H1 (cell line): Measurements from ENCODE around the gene SRSF12. TPM values are rescaled to one million over a fixed set of nuclear protein-coding genes. Genes with fewer than 3 reads are reported as not detected.

ENCODE experiments used
- CTCF ChIA-PET: fragments of 300-600 bp; sonication (Branson Sonifier 250); formaldehyde crosslinking; loops from one replicate; lab custom pipeline; 2021; ENCODE audit not compliant: partially characterized antibody; lab: Charles Lee
- POLR2A ChIA-PET: fragments of 300-600 bp; sonication (Branson Sonifier 250); formaldehyde crosslinking; loops from one replicate; lab custom pipeline; 2021; ENCODE audit warnings: inconsistent platforms; ENCODE audit not compliant: partially characterized antibody; lab: Charles Lee
- DNase-seq, 2 experiments: peaks; one replicate each; pipeline versions ENCODE4 v3.0.0 to v3.0.0-alpha.2; 2010 to 2022; ENCODE audit warnings: low spot score in 2 of 2, low read depth in 1 of 2, mixed read lengths in 1 of 2
- FAIRE-seq: peaks from 2 replicates; lab custom pipeline; 2011; peaks lifted over from hg19 to GRCh38; lab: Jason Lieb, UNC
- H2AFZ ChIP-seq: 2 replicates; pipeline ENCODE4 v1.8.1; 2012; ENCODE audit warnings: low read length, inconsistent platforms
- H2AK5ac ChIP-seq: 2 replicates; pipeline ENCODE4 v1.6.1; 2013; ENCODE audit warnings: low read depth, low read length
- H2BK120ac ChIP-seq: replicated peaks from 2 replicates; pipeline ENCODE3; 2013; ENCODE audit warnings: low read depth, low read length, inconsistent platforms
- H2BK12ac ChIP-seq: 2 replicates; pipeline ENCODE4 v1.6.1; 2013; ENCODE audit warnings: low read depth, low read length
- H2BK15ac ChIP-seq: 2 replicates; pipeline ENCODE4 v1.6.1; 2013; ENCODE audit warnings: low read length
- H2BK20ac ChIP-seq: 2 replicates; pipeline ENCODE4 v1.6.1; 2013; ENCODE audit warnings: low read length
- H2BK5ac ChIP-seq: 2 replicates; pipeline ENCODE4 v1.6.1; 2013; ENCODE audit warnings: low read depth, low read length
- H3K14ac ChIP-seq: 2 replicates; pipeline ENCODE4 v1.6.1; 2013; ENCODE audit warnings: inconsistent platforms; ENCODE audit not compliant: insufficient read length
- H3K18ac ChIP-seq: 2 replicates; pipeline ENCODE4 v1.6.1; 2013; ENCODE audit warnings: low read length; ENCODE audit errors: extremely low read depth
- H3K23ac ChIP-seq: 2 replicates; pipeline ENCODE4 v1.6.1; 2013; ENCODE audit warnings: inconsistent platforms; ENCODE audit not compliant: insufficient read length
- H3K23me2 ChIP-seq: 2 replicates; pipeline ENCODE4 v1.6.1; 2013; ENCODE audit warnings: low read depth, low read length
- H3K27ac ChIP-seq: 2 replicates; pipeline ENCODE4 v1.6.1; 2011; ENCODE audit warnings: low read depth, low read length, inconsistent platforms
- H3K27me3 ChIP-seq, 4 experiments: replicated peaks in 1 of 4; 1 replicate in 1 of 4; 2 replicates in 3 of 4; pipeline versions ENCODE4 v1.6.1 to v1.8.1; 2011 to 2013; ENCODE audit warnings: low read length in 3 of 4, mild to moderate bottlenecking in 3 of 4, inconsistent platforms in 2 of 4, mixed read lengths in 2 of 4, moderate library complexity in 1 of 4; ENCODE audit not compliant: control insufficient read depth in 3 of 4, insufficient read depth in 3 of 4; ENCODE audit errors: extremely low read depth in 1 of 4
- H3K36me3 ChIP-seq, 4 experiments: 2 replicates each; pipeline versions ENCODE4 v1.6.1 to v1.8.1; 2011 to 2013; ENCODE audit warnings: mild to moderate bottlenecking in 4 of 4, low read length in 3 of 4, moderate library complexity in 2 of 4, control low read depth in 1 of 4, inconsistent platforms in 1 of 4; ENCODE audit not compliant: insufficient read depth in 4 of 4, control insufficient read depth in 2 of 4
- H3K4ac ChIP-seq: replicated peaks from 2 replicates; pipeline ENCODE3; 2013; ENCODE audit warnings: low read length, low read depth, mixed read lengths, inconsistent platforms; ENCODE audit not compliant: insufficient read length
- H3K4me1 ChIP-seq, 4 experiments: replicated peaks in 1 of 4; 1 replicate in 1 of 4; 2 replicates in 3 of 4; pipeline versions ENCODE4 v1.6.1 to v1.8.1; 2011 to 2013; ENCODE audit warnings: low read length in 3 of 4, inconsistent platforms in 2 of 4, mixed read lengths in 1 of 4; ENCODE audit not compliant: insufficient read depth in 4 of 4, control insufficient read depth in 3 of 4
- H3K4me2 ChIP-seq, 2 experiments: 2 replicates each; pipeline versions ENCODE4 v1.6.1 to v1.8.1; 2011 to 2013; ENCODE audit warnings: low read depth in 2 of 2, low read length in 2 of 2, control low read depth in 1 of 2, inconsistent platforms in 1 of 2, mild to moderate bottlenecking in 1 of 2; ENCODE audit not compliant: insufficient read depth in 1 of 2
- H3K4me3 ChIP-seq, 4 experiments: fragments of 200-600, 300-600 bp in 1 of 4; sonication (generic), shearing (Covaris generic), sonication (Bioruptor Twin) in 1 of 4; 2 replicates each; pipeline versions ENCODE4 v1.5.1 to v1.8.1; 2011 to 2016; ENCODE audit warnings: low read length in 4 of 4, low read depth in 3 of 4, control low read depth in 2 of 4, inconsistent platforms in 2 of 4, mild to moderate bottlenecking in 2 of 4, mixed read lengths in 1 of 4, moderate library complexity in 1 of 4; ENCODE audit not compliant: insufficient read depth in 2 of 4; ENCODE audit errors: extremely low read depth in 1 of 4
- H3K56ac ChIP-seq: replicated peaks from 2 replicates; pipeline ENCODE3; 2013; ENCODE audit warnings: low read depth, mild to moderate bottlenecking, mixed read lengths, low read length, inconsistent platforms; ENCODE audit not compliant: insufficient read length
- H3K79me1 ChIP-seq: 2 replicates; pipeline ENCODE4 v1.6.1; 2013; ENCODE audit warnings: low read depth, low read length, control low read depth
- H3K79me2 ChIP-seq, 2 experiments: 2 replicates each; pipeline versions ENCODE4 v1.6.1 to v1.8.1; 2012 to 2013; ENCODE audit warnings: low read length in 2 of 2, mild to moderate bottlenecking in 2 of 2, inconsistent platforms in 1 of 2; ENCODE audit not compliant: insufficient read depth in 2 of 2, control insufficient read depth in 1 of 2
- H3K9ac ChIP-seq, 4 experiments: replicated peaks in 1 of 4; 1 replicate in 1 of 4; 2 replicates in 3 of 4; pipeline versions ENCODE4 v1.6.1 to v1.8.1; 2011 to 2013; ENCODE audit warnings: low read depth in 3 of 4, low read length in 3 of 4, control low read depth in 2 of 4, mild to moderate bottlenecking in 2 of 4, moderate library complexity in 2 of 4, inconsistent platforms in 1 of 4; ENCODE audit errors: extremely low read depth in 1 of 4
- H3K9me3 ChIP-seq, 2 experiments: 2 replicates each; pipeline versions ENCODE4 v1.6.1 to v1.8.1; 2012 to 2013; ENCODE audit warnings: mild to moderate bottlenecking in 2 of 2, moderate library complexity in 2 of 2, control low read depth in 1 of 2, inconsistent platforms in 1 of 2, low read depth in 1 of 2, low read length in 1 of 2, mixed read lengths in 1 of 2; ENCODE audit not compliant: insufficient read depth in 2 of 2
- H4K20me1 ChIP-seq, 2 experiments: replicated peaks in 1 of 2; 2 replicates each; pipeline versions ENCODE3 to v1.8.1; 2011 to 2013; ENCODE audit warnings: inconsistent platforms in 2 of 2, low read length in 2 of 2, mild to moderate bottlenecking in 1 of 2; ENCODE audit not compliant: insufficient read depth in 2 of 2, control insufficient read depth in 1 of 2
- H4K5ac ChIP-seq: 2 replicates; pipeline ENCODE4 v1.6.1; 2013; ENCODE audit warnings: low read length, low read depth, mixed read lengths, inconsistent platforms; ENCODE audit not compliant: insufficient read length
- H4K8ac ChIP-seq: 2 replicates; pipeline ENCODE4 v1.8.0; 2013; ENCODE audit warnings: mild to moderate bottlenecking, moderate library complexity, low read length, inconsistent platforms; ENCODE audit not compliant: insufficient read depth; ENCODE audit errors: extremely low read depth
- H4K91ac ChIP-seq: replicated peaks from 2 replicates; pipeline ENCODE3; 2013; ENCODE audit warnings: low read length, mixed read lengths, inconsistent platforms; ENCODE audit not compliant: insufficient read length
- BACH1 ChIP-seq: IDR thresholded peaks from 2 replicates; pipeline ENCODE4 v1.6.1; 2012; ENCODE audit warnings: low read length, improper control_type of control experiment
- FOSL1 ChIP-seq: IDR thresholded peaks from 2 replicates; pipeline ENCODE4 v1.6.1; 2011; ENCODE audit warnings: mild to moderate bottlenecking, low read depth, low read length, moderate library complexity; ENCODE audit not compliant: insufficient read depth
- KDM5A ChIP-seq: fragments of 200-600 bp; IDR thresholded peaks from 2 replicates; pipeline ENCODE4 v1.7.1; 2012; ENCODE audit warnings: mild to moderate bottlenecking, low read length, inconsistent platforms, mixed read lengths
- MAX ChIP-seq: IDR thresholded peaks from 2 replicates; pipeline ENCODE4 v1.6.1; 2012; ENCODE audit warnings: inconsistent platforms
- RNF2 ChIP-seq: fragments of 200-900, 300-1000 bp; sonication (generic); IDR thresholded peaks from 2 replicates; pipeline ENCODE4 v1.7.1; 2016; ENCODE audit warnings: borderline replicate concordance, low read depth, mild to moderate bottlenecking, antibody characterized with exemption, low read length; ENCODE audit not compliant: poor library complexity, severe bottlenecking; ENCODE audit errors: missing control alignments
- SIX5 ChIP-seq: IDR thresholded peaks from 2 replicates; pipeline ENCODE4 v1.6.1; 2011; ENCODE audit warnings: mild to moderate bottlenecking, low read depth, low read length
- WGBS, 2 experiments: shearing (Covaris generic) in 1 of 2; methylation state at CpG; one replicate each; pipeline versions ENCODE4 v1.1.6 to v1.1.7; 2013 to 2015; ENCODE audit warnings: low lambda C conversion rate in 2 of 2, mixed read lengths in 2 of 2, inconsistent platforms in 1 of 2, low coverage in 1 of 2, missing lambda C conversion rate in 1 of 2; ENCODE audit not compliant: insufficient replicate concordance in 2 of 2, insufficient coverage in 1 of 2, insufficient read length in 1 of 2; ENCODE audit errors: extremely low coverage in 1 of 2, missing lambda C conversion rate in 1 of 2; 5-methylcytosine and 5-hydroxymethylcytosine counted together
- polyA plus RNA-seq, 7 experiments: library from polyadenylated mRNA; depleted of rRNA in 3 of 7; stranded (reverse) in 5 of 7; unstranded in 2 of 7; fragments of >200 nt in 5 of 7; fragments of 200-250 nt in 2 of 7; gene quantifications; 1 replicate in 5 of 7; 2 replicates in 1 of 7; 4 replicates in 1 of 7; pipeline versions ENCODE4 v1.2.1 to v1.2.3, GENCODE V29; 2011 to 2013; ENCODE audit warnings: missing spikeins in 2 of 7, mixed read lengths in 2 of 7
- total RNA-seq: library from RNA; stranded (reverse); fragmentation: NEBNext Ultra II Directional; extraction: Animal tissue kit (Norgen Biotek cat#: 25700); gene quantifications from 2 replicates; pipeline ENCODE4 v1.2.1, GENCODE V29; 2021
- TF ChIP-seq, protein P1 (sequence below), 3 experiments: IDR thresholded peaks; 1 replicate in 2 of 3; 2 replicates in 1 of 3; pipeline versions ENCODE4 v1.5.1 to v1.6.1; 2011; ENCODE audit warnings: low read length in 3 of 3, mild to moderate bottlenecking in 3 of 3, inconsistent platforms in 2 of 3, low read depth in 1 of 3, moderate library complexity in 1 of 3; ENCODE audit not compliant: insufficient read depth in 1 of 3; ENCODE audit errors: control extremely low read depth in 1 of 3

The SRSF12 gene
- total and polyA plus RNA-seq, 2 of the 8 experiments (the other 6 are each of a cell fraction or from before 2014, with no cell fraction given), result 2.6 to 4.2 TPM

GRCh38 chr6:89145956-89146717 lies 28.3 kb upstream of the SRSF12 start, which contains the start of gene PM20D2:
TSS of gene PM20D2 (plus strand) at chr6:89146055. CDS start at chr6:89146145, 90 bp downstream.
- H3K27me3 ChIP-seq, result peaks cover 7 to 34% (median 22%) of the 10 kb centered on the region in 4 experiments
- DNase-seq (peak in 1 of 2 experiments; percentile 82), FAIRE-seq (no peak)
- H3K9ac ChIP-seq, result peak within 1 kb of the TSS; percentile 6 to 88 (median 66)
- H3K79me1 ChIP-seq, result no peaks in the 10 kb centered on the region
- peaks cover 13% of the 10 kb centered on the region; the same call in 1 of the 2 replicates for H3K23me2 ChIP-seq
- no peaks in the 10 kb centered on the region for H3K9me3 ChIP-seq
- H4K5ac ChIP-seq, result peak within 1 kb of the TSS; percentile 52
- peak within 1 kb of the TSS; percentile 64 to 82 for H3K4me2 ChIP-seq
- H4K8ac ChIP-seq, result peak within 1 kb of the TSS; percentile 95
- H3K79me2 ChIP-seq, result no peaks in the 10 kb centered on the region
- no peak within 1 kb of the TSS for H3K23ac ChIP-seq
- H3K18ac ChIP-seq, result peak within 1 kb of the TSS; percentile 78
- ChIA-PET POLR2A (interaction anchor here (1.3 to 1.5 kb wide), 2 partner anchors 29 to 163 kb away, joined by 3 to 5 read pairs; partner anchors contain the start of gene SRSF12), CTCF (interaction anchor here (0.7 to 2.3 kb wide), 5 partner anchors 9 to 256 kb away, joined by 3 to 8 read pairs (median 4); no protein-coding TSS in a partner anchor)
- peak within 1 kb of the TSS; percentile 85 for H4K91ac ChIP-seq
- peak within 1 kb of the TSS; percentile 23; the same call in 1 of the 2 replicates for H2BK12ac ChIP-seq
- peak within 1 kb of the TSS; percentile 84 for H2AFZ ChIP-seq
- H3K4me3 ChIP-seq, result peak within 1 kb of the TSS; percentile 51 to 69 (median 54)
- H3K36me3 ChIP-seq, result no peaks in the 10 kb centered on the region
- no peak within 1 kb of the TSS for H3K4ac ChIP-seq
- no peak within 1 kb of the TSS for H2BK5ac ChIP-seq
- H2BK15ac ChIP-seq, result peak within 1 kb of the TSS; percentile 72; the same call in 1 of the 2 replicates
- no peaks in the 10 kb centered on the region for H4K20me1 ChIP-seq
- H3K4me1 ChIP-seq, result peaks cover 0 to 3% (median 0%) of the 10 kb centered on the region in 4 experiments; a peak in 2 of 7 replicates
- no peak within 1 kb of the TSS for H2BK20ac ChIP-seq
- H2AK5ac ChIP-seq, result no peak within 1 kb of the TSS
- no peak within 1 kb of the TSS for H3K56ac ChIP-seq
- no peak within 1 kb of the TSS for H3K14ac ChIP-seq
- 2% methylated on average over 71 of the region's 102 CpGs; no CpG with 5 or more reads in 1 of the 2 experiments for WGBS, 2 experiments
- H2BK120ac ChIP-seq, result no peak within 1 kb of the TSS
- no peak within 1 kb of the TSS for H3K27ac ChIP-seq
- TF ChIP-seq KDM5A, result no peak
- TF ChIP-seq, protein P1, sequence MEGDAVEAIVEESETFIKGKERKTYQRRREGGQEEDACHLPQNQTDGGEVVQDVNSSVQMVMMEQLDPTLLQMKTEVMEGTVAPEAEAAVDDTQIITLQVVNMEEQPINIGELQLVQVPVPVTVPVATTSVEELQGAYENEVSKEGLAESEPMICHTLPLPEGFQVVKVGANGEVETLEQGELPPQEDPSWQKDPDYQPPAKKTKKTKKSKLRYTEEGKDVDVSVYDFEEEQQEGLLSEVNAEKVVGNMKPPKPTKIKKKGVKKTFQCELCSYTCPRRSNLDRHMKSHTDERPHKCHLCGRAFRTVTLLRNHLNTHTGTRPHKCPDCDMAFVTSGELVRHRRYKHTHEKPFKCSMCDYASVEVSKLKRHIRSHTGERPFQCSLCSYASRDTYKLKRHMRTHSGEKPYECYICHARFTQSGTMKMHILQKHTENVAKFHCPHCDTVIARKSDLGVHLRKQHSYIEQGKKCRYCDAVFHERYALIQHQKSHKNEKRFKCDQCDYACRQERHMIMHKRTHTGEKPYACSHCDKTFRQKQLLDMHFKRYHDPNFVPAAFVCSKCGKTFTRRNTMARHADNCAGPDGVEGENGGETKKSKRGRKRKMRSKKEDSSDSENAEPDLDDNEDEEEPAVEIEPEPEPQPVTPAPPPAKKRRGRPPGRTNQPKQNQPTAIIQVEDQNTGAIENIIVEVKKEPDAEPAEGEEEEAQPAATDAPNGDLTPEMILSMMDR (IDR thresholded peaks at IDR 0.05; ENCODE audit: control extremely low read depth in 1 of 3, insufficient read depth in 1 of 3, low read depth in 1 of 3, low read length in 3 of 3), result no peak
- no peak for TF ChIP-seq SIX5
- TF ChIP-seq FOSL1, result no peak
- TF ChIP-seq MAX, result peak; percentile 98
- TF ChIP-seq RNF2, result no peak
- no peak for TF ChIP-seq BACH1
